ENCODE data around the gene XPO4.
"Not testable (repeated sequence)": the region's sequence is repeated elsewhere in the genome, so short reads cannot be mapped to it uniquely, and the experiment has no call there.

Gene XPO4

GRCh38 chr13:20894245-20894644, 8.3 kb downstream of the XPO4 start:
- Histone ChIP-seq H3K79me2 (ENCODE audit: insufficient read depth, low read length) (peaks cover 100% of the 10 kb centered on the region), H3K4me2 (ENCODE audit: low read depth, low read length, poor library complexity, severe bottlenecking) (no peak overlapping the region), H3K9ac (ENCODE audit: low read length) (no peak overlapping the region), H3K36me3 (ENCODE audit: low read length) (no peaks in the 10 kb centered on the region), H3F3A (ENCODE audit: insufficient read depth) (no peaks in the 10 kb centered on the region), H4K20me1 (ENCODE audit: low read depth, low read length) (peaks cover 15% of the 10 kb centered on the region), H3K4me3 (ENCODE audit: insufficient read depth, low read length, poor library complexity, severe bottlenecking) (no peak overlapping the region), H3K9me2 (replicated peaks; ENCODE audit: insufficient read depth, low read length) (no peaks in the 10 kb centered on the region), H3K9me3 (ENCODE audit: insufficient read depth, low read length) (no peaks in the 10 kb centered on the region), H3K27me3 (ENCODE audit: low read length) (no peaks in the 10 kb centered on the region), H3K27ac (ENCODE audit: low read depth, low read length) (no peak overlapping the region), H2AFZ (ENCODE audit: low read depth, low read length, severe bottlenecking) (no peak overlapping the region)
- TF ChIP-seq EZH2phosphoT487 (conservative IDR thresholded peaks at IDR 0.05; ENCODE audit: low read length), result no peak
- TF ChIP-seq, protein P1, sequence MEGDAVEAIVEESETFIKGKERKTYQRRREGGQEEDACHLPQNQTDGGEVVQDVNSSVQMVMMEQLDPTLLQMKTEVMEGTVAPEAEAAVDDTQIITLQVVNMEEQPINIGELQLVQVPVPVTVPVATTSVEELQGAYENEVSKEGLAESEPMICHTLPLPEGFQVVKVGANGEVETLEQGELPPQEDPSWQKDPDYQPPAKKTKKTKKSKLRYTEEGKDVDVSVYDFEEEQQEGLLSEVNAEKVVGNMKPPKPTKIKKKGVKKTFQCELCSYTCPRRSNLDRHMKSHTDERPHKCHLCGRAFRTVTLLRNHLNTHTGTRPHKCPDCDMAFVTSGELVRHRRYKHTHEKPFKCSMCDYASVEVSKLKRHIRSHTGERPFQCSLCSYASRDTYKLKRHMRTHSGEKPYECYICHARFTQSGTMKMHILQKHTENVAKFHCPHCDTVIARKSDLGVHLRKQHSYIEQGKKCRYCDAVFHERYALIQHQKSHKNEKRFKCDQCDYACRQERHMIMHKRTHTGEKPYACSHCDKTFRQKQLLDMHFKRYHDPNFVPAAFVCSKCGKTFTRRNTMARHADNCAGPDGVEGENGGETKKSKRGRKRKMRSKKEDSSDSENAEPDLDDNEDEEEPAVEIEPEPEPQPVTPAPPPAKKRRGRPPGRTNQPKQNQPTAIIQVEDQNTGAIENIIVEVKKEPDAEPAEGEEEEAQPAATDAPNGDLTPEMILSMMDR (IDR thresholded peaks at IDR 0.05; ENCODE audit: insufficient read depth, low read length, poor library complexity, severe bottlenecking), result no peak

GRCh38 chr13:20891768-20892167, 10.8 kb downstream of the XPO4 start:
- Histone ChIP-seq H2AFZ (ENCODE audit: low read depth, low read length, severe bottlenecking) (no peak overlapping the region), H4K20me1 (ENCODE audit: low read depth, low read length) (peaks cover 9% of the 10 kb centered on the region; the same call in 1 of the 2 replicates), H3K9ac (ENCODE audit: low read length) (no peak overlapping the region), H3K4me2 (ENCODE audit: low read depth, low read length, poor library complexity, severe bottlenecking) (no peak overlapping the region), H3K79me2 (ENCODE audit: insufficient read depth, low read length) (peaks cover 100% of the 10 kb centered on the region), H3K27ac (ENCODE audit: low read depth, low read length) (no peak overlapping the region), H3K36me3 (ENCODE audit: low read length) (no peaks in the 10 kb centered on the region), H3K4me3 (ENCODE audit: insufficient read depth, low read length, poor library complexity, severe bottlenecking) (no peak overlapping the region), H3K27me3 (ENCODE audit: low read length) (no peaks in the 10 kb centered on the region), H3K9me2 (replicated peaks; ENCODE audit: insufficient read depth, low read length) (no peaks in the 10 kb centered on the region), H3F3A (ENCODE audit: insufficient read depth) (no peaks in the 10 kb centered on the region), H3K9me3 (ENCODE audit: insufficient read depth, low read length) (no peaks in the 10 kb centered on the region)
- TF ChIP-seq EZH2phosphoT487 (conservative IDR thresholded peaks at IDR 0.05; ENCODE audit: low read length), result no peak
- TF ChIP-seq, protein P1 (IDR thresholded peaks at IDR 0.05; ENCODE audit: insufficient read depth, low read length, poor library complexity, severe bottlenecking), result no peak

GRCh38 chr13:20891034-20891433, 11.5 kb downstream of the XPO4 start:
- H3K36me3 ChIP-seq (ENCODE audit: low read length), result no peaks in the 10 kb centered on the region
- TF ChIP-seq, protein P1 (IDR thresholded peaks at IDR 0.05; ENCODE audit: insufficient read depth, low read length, poor library complexity, severe bottlenecking), result no peak
- TF ChIP-seq EZH2phosphoT487 (conservative IDR thresholded peaks at IDR 0.05; ENCODE audit: low read length), result no peak
- H3K79me2 ChIP-seq (ENCODE audit: insufficient read depth, low read length), result peaks cover 100% of the 10 kb centered on the region
- no peaks in the 10 kb centered on the region for H3K27me3 ChIP-seq (ENCODE audit: low read length)
- no peak overlapping the region for H3K9ac ChIP-seq (ENCODE audit: low read length)
- H2AFZ ChIP-seq (ENCODE audit: low read depth, low read length, severe bottlenecking), result no peak overlapping the region
- H3F3A ChIP-seq (ENCODE audit: insufficient read depth), result no peaks in the 10 kb centered on the region
- H3K4me3 ChIP-seq (ENCODE audit: insufficient read depth, low read length, poor library complexity, severe bottlenecking), result no peak overlapping the region
- H3K9me3 ChIP-seq (ENCODE audit: insufficient read depth, low read length), result no peaks in the 10 kb centered on the region
- no peak overlapping the region for H3K4me2 ChIP-seq (ENCODE audit: low read depth, low read length, poor library complexity, severe bottlenecking)
- H3K9me2 ChIP-seq (replicated peaks; ENCODE audit: insufficient read depth, low read length), result no peaks in the 10 kb centered on the region
- peaks cover 8% of the 10 kb centered on the region; the same call in 1 of the 2 replicates for H4K20me1 ChIP-seq (ENCODE audit: low read depth, low read length)
- no peak overlapping the region for H3K27ac ChIP-seq (ENCODE audit: low read depth, low read length)

DNA sequence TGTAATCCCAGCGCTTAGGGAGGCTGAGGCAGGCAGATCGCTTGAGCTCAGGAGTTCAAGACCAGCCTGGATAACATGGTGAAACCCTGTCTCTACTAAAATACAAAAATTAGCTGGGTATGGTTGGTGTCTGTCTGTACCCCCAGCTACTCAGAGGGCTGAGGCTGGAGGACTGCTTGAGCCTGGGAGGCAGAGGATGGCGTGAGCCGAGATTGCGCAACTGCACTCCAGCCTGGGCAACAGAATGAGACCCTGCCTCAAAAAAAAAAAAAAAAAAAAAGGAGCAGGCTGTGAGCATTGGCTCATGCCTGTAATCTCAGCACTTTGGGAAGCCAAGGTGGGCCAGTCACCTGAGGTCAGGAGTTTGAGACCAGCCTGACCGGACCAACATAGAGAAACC, 12.0 kb downstream of the XPO4 start:
- H3K79me2 ChIP-seq (ENCODE audit: insufficient read depth, low read length), result peaks cover 100% of the 10 kb centered on the region
- H3K36me3 ChIP-seq (ENCODE audit: low read length); H3K4me2 ChIP-seq (ENCODE audit: low read depth, low read length, poor library complexity, severe bottlenecking); H3K9ac ChIP-seq (ENCODE audit: low read length); H3K27ac ChIP-seq (ENCODE audit: low read depth, low read length); H3K27me3 ChIP-seq (ENCODE audit: low read length); H3K9me3 ChIP-seq (ENCODE audit: insufficient read depth, low read length); H2AFZ ChIP-seq (ENCODE audit: low read depth, low read length, severe bottlenecking); H3F3A ChIP-seq (ENCODE audit: insufficient read depth); H3K4me3 ChIP-seq (ENCODE audit: insufficient read depth, low read length, poor library complexity, severe bottlenecking); H4K20me1 ChIP-seq (ENCODE audit: low read depth, low read length); H3K9me2 ChIP-seq (replicated peaks; ENCODE audit: insufficient read depth, low read length): not testable (repeated sequence)

All from SU-DHL-6 (cell line).